GM21825 (cell line): ENCODE results near the gene FITM1.
"Not testable (repeated sequence)": the region's sequence is repeated elsewhere in the genome, so short reads cannot be mapped to it uniquely, and the experiment has no call there.

Source experiments
- ATAC-seq: cut with Tn5 transposase; IDR thresholded peaks from one replicate; pipeline ENCODE4 v1.9.1; 2021; ENCODE audit warnings: mild to moderate bottlenecking, moderate library complexity; ENCODE audit not compliant: unreplicated experiment

The FITM1 gene

DNA sequence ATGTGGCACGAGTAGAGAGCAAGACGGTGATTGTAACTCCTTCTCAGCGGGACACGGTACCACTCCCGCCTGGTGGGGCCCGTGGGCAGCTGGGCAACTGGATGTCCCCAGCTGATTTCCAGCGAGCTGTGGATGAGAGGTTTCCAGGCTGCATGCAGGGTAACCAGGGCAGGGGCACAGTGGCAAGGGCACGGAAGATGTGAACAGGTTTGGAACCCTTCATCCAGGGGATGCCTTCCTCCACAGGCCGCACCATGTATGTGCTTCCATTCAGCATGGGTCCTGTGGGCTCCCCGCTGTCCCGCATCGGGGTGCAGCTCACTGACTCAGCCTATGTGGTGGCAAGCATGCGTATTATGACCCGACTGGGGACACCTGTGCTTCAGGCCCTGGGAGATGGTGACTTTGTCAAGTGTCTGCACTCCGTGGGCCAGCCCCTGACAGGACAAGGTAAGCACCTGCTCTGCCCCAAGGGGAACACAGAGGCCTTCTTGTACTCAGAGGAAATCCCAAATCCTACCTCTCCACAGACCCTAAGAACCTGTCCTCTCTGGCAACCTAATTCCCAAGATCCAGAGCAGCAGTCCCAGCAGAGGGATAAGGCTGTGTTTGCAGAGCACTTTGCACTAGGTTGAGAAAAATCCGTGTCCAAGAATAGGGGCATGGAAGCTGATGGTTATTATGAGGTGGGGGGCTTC is 32.1 kb upstream of the FITM1 start:
- no peak for ATAC-seq

DNA sequence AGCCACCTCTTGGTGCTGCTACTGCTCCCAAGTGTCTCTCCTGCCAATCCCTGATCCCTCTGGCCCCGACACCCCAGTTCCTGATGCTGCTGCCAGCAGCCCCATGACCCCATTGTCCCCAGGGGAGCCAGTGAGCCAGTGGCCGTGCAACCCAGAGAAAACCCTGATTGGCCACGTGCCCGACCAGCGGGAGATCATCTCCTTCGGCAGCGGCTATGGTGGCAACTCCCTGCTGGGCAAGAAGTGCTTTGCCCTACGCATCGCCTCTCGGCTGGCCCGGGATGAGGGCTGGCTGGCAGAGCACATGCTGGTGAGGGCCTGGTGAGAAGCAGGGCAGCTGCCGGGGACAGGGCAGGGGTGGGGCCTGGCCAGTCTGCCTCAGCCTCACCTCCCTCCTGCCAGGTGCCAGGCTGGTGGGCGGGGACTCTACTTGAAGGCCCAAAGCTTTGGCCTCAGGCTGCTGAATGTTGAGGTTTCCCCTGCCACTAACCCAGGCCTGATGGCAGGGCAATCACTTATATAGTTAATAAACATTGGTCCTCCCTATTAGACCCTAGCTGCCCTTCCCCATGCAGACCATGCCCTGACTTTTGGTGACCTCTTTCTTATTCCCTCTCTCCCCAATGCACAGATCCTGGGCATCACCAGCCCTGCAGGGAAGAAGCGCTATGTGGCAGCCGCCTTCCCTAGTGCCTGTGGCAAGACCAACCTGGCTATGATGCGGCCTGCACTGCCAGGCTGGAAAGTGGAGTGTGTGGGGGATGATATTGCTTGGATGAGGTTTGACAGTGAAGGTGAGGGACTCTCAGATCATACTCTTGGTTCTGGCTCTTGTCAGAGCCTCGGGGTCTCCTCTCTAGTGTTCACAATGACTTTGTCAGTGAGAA is 31.3 kb upstream of the FITM1 start:
- no peak for ATAC-seq

DNA sequence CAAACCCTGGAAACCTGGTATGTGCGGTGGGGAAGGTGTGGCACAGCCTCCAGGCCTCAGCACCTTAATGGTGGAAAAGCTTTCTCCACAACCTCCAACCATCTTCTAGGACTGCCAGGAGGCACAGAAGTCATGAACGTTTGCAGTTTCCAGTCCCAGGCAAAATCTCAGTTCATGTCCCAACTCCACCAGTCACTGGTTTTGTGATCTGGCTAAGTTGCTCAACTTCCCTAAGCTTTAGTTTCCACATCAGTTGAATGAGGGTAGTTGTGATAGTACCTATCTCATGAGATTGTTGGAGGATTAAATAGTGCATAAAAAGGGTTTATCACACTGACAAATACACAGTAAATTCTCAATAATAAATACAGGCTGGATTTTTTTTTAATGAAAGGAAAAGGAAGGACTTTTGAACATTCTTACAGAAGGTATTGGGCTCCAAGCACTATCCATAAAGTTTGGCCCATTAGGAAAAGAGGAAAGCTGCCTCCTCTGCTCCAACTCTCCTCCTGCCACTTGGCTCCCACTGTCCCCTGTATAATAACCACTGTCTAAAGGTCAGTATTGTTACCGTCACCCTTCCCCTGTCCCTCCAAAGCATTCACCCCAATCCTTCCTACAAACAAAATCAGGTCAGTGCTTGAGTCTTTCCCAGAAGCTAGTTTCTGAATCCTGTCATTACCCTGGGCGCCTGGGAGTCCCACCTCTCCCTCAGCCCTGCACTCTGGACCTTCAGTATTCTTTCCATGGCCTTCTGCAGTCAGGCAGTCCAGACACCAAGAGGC is 30.1 kb upstream of the FITM1 start:
- ATAC-seq = no peak

DNA sequence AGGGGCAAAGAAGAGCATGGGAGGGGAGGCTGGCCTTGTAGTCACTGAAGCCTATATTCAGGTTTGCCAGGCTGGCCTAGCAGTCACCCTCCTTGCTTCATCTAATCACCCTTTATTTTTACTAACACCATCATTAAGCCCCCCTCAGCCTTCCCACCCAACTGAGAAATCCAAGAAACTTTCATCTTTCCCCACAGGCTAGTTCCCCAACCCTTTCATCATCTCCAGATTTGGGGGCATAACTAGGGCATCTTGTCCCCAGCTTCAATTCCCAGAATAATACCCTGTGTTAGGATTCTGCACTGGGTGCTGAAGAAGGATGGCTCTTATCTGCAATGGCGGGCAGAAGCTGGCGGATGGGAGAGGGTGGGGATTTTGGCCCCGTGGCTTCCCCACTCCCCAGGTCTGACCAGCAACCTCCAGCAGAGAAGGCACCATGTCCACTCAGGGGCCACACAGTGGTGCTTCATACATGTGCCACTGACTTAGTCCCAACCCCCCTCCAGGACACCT is 29.4 kb upstream of the FITM1 start:
- no peak for ATAC-seq

DNA sequence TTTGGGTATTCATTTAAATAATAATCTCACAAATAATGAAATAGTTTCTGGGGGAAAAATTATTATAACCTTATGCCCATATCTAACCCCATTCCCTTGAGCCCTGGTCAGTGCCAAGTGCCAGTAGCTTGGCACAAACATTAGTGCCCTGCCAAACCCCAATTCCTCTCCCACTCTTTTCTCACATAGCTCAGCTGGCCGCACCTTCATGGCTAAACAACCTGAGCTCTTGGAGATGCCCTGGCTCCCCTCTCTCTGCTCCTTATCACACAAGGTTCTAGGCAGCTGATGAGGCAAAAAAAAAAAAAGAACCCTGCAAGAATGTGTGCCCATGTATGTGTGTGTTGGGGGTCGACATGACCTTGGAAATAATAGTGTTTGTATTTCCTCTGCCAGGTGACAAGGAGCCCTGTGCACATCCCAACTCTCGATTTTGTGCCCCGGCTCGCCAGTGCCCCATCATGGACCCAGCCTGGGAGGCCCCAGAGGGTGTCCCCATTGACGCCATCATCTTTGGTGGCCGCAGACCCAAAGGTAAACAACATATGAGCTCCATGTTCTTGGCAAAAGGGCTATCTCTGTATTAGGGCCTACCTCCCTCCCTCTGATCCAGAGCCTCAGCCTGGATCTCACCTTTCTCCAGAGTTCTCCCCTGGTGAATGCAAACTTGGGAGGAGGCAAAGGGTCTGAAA is 28.0 kb upstream of the FITM1 start:
- no peak for ATAC-seq

DNA sequence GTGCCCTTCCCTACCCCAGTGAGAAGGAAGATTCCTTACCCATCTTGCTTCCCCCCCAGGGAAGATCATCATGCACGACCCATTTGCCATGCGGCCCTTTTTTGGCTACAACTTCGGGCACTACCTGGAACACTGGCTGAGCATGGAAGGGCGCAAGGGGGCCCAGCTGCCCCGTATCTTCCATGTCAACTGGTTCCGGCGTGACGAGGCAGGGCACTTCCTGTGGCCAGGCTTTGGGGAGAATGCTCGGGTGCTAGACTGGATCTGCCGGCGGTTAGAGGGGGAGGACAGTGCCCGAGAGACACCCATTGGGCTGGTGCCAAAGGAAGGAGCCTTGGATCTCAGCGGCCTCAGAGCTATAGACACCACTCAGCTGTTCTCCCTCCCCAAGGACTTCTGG is 27.0 kb upstream of the FITM1 start:
- no peak for ATAC-seq

DNA sequence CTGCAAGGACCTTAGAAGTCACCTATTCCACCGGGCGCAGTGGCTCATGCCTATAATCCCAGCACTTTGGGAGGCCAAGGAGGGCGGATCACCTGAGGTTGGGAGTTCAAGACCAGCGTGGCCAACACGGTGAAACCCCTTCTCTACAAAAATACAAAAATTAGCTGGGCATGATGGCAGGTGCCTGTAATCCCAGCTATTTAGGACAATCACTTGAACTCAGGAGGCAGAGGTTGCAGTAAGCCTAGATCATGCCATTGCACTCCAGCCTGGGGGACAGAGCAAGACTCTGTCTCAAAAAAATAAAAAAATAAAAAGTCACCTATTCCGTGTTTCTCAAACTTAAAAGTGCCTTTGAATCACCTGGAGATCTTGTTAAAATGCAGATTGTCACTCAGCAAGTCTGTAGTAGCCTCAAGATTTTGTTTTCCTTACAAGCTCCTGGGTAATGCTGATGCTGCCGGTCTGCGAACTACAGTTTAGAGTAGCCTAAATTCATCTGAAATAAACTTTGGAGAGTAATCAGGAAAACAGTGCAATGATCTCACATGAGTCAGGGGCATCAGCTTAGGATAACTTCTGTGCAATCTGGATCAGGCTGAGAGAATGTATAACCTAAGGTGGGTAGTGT is 24.7 kb upstream of the FITM1 start:
- not testable (repeated sequence) for ATAC-seq

DNA sequence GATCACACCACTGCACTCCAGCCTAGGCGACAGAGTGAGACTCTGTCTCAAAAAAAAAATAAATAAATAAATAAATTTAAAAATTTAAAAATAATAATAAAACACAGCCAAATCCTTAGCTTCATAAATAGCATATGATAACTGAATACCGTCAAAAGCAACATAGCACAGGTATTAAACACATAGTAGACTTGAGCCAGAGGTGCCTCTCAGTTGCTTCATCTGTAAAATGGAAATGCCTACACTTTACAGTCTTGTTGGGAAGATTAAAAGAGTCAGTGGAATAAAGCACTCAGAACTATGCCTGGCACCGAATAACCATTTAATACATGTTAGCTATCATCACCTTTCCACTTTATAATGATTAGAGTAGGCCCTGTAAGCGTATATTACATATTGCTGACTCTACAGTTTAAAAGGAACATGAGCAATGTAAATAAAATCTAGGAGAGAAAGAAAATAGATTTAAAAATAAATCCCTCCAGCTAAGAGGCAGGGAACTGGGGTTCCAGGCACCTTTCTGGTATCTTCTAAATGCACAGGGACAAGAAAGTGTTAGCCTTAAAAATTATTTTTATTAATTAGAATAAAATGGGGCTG is 23.7 kb upstream of the FITM1 start:
- ATAC-seq = no peak

DNA sequence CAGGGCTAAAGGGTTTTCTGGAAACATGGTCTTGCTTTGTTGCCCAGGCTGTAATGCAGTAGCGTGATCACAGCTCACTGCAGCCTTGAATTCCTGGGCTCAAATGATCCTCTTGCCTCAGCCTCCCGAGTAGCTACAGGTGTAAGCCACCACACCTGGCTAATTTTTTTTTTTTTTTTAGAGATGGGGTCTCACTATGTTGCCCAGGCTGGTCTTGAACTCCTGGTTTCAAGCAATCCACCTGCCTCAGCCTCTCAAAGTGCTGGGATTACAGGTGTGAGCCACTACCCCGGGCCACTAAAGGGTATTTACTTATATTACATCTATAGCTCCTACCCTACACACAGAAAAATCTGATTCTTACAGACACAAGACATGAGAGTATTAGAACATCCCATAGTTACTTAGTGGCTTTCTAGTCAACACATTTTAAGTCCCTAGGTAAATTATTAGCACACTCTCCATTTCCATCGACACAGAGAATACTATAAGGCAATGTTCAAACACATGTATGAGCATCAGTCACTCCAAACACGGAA is 22.1 kb upstream of the FITM1 start:
- ATAC-seq = peak; percentile 24

DNA sequence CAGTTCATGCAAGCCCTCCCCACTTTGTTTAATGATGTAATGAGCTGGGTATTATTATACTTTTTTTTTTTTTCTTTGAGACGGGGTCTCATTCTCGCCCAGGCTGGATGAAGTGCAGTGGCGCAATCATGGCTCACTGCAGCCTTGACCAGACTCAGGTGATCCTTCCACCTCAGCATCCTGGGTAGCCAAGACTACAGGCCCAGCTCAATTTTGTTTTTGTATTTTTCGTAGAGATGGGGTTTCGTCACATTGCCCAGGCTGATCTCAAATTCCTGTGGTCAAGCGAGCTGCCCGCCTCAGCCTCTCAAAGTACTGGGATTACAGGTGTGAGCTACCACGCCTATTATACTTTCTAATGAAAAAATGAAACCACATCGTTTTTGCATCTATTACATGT is 20.4 kb upstream of the FITM1 start:
- no peak for ATAC-seq

DNA sequence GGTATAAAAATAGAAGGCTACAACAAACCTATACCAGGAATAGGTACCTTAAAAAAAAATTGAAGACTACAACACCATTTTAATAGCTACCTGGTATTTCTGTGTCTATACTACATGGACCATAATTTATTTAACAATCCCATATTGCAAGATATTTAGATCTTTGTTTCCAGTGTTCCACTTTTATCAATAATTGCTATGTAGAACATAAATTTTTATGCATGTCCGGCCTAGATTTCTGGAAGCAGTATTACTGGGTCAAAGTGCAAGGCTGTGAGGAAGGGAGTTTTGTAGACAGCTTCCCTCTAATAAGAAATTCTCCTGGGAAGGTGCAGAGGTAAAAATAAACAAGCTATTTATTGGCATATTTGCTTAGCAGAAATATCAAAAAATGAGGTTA is 19.9 kb upstream of the FITM1 start:
- no peak for ATAC-seq

DNA sequence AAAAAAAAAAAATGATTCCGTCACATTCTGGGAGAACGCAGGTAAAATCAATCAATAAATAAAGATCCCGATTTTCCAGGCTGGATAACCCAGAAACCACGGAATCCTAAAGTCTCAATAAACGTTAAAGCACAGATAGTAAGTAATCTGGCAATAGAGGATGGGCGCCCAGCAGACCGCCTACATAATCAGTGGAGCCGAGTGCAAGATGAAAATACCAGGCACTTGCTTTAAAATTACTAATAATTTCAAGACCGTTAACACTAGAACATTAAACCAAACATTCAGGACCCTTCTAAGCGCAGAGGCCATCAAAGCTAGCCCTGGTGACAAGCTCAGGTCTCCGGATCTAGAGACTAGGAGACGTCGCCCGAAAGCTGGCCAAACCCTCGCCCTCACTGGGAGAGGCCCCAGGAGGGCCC is 17.1 kb upstream of the FITM1 start:
- no peak for ATAC-seq

DNA sequence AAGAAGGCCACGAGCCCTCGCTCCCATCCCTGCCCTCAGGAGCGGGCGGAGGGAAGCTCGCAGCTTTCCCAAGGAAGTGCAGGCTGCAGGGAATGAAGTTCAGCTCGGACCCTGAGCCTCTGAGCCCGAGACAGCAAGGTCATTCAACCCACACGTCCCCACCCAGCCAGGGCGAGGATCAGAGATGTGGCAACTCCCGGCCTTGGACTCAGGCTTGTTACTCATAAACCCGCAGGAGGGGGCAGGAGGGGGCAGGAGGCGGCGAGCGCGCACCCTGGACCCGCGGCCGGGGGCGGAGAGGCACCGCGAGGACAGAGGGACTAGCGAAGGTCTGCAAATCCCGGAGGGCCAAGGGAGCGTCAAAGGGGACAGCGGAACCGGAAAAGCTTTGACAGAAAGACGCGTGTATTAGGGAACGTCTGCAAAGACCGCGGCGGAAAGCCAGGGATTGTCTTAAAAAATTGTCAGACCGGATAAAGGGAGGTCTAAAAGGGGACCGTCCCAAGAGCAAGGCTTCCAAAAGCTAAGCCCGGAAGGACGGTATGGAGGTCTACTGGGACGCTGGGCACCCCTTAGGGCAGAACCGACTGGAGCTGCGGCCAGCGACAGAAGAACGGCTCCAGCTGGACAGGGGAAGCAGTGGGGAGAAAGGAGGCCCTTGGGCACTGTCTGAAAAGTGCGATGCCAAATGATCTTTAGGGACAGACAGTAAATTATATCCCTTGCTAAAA is 16.5 kb upstream of the FITM1 start:
- ATAC-seq = peak; percentile 36

DNA sequence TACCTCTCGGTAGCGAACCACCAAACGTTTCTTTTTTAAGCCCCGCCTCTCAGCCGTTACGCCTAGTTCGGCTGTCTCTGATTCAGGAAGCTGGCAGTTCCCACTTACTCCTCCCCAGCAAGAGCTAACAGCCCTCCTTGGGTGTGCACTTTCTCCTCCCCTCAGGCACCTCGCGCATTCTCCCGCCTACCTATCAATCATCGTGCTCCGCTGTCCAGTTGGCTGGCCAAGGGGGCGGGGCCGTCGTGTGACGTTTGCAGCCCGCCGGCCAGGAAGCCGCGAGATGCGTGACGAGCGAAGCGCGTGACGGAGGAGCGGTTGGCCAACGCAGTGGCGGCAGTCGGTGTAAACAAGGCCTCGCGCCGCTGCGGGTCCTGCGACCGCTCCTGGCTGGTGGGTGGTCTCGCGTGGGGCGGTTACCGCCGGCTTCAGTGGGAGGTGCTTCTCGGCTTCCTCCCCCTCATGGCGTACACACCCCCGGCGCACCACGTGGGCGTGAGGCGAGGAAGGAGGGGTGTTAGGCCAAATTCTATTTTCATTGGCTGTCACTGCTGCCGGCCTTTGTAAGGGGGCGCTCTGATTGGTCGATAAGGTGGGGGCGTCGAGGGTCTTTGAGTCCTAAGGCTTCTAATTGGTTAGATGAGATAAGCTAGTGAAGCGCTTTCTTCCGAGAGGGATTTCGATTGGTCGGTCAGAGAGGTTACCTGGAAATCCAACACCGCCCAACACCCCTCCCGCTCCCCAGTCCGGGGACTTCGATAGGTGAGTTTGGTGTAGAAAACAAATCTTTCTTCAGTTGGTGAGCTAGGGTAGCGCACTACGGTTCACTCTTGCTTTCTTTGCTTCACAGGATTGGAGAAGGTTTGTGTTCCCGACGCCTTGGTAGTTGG is 15.7 kb upstream of the FITM1 start, which contains the start of the genes DCAF11 and NRL:
DCAF11 (plus strand) TSS at position 246 of the 890 bp plus-strand sequence. CDS start 818 bp downstream, outside the sequence.
NRL (minus strand) TSS at position 418 of the 890 bp plus-strand sequence. CDS start 32,101 bp downstream, outside the sequence.
- peak; percentile 75 for ATAC-seq

DNA sequence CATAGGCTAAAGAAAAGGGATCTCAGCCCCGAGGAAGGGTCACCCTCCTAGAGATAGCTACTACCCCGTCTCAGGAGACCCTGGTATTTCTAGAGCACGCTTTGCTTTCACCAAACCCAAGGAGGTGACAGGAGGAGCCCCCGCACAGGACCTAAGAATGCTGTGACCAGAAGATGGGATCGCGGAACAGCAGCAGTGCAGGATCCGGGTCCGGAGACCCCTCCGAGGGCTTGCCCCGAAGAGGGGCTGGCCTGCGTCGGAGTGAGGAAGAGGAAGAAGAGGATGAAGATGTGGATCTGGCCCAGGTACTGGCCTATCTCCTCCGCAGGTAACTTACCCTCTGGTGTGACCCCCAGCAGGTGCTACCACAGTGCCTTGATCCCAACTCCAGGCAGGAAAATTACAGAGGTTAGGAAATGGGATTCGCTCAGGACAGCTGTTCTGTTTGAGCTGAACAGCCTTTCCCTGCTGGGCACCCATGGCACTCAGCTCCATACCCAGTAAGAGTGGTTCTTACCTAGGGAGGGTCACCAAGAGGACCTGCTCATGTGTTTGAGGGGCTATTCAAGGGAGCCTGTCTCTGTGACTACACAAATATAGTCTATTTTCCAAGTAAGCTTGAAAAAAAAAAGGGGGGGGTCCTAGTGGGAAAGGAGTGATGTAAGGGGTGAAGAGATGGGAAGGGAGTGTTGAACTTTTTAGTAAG is 14.9 kb upstream of the FITM1 start:
- no peak for ATAC-seq

DNA sequence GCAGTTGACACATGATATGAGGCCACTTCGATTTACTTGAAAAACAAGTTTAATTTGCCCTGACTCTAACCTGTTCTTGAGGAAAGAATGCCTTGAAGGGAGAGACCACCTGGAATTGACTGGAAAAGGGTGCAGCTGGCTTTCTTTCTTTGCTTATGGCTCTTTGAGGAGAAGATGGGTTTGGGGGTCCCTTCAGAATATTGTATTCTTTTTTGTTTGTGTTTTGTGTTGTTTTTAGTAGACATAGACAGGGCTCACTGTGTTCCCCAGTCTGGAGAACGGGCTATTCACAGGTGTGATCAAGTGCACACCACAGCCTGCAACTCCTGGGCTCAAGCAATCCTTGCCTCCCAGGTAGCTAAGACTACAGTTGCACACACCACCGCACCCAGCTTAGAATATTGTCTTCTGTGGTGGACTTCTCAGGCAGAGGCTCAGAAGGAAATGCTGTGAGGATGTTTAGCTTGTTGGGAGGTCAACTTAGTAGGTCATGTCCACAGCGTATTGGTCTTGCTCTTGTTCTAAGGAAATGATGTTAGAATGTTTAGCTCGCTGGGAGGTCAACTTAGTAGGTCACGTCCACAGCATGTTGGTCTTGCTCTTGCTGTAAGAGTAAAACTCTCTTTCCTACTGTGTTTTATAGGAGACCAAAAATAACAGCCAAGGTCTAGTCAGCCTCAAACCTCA is 14.2 kb upstream of the FITM1 start:
- ATAC-seq = no peak
